HUDEP-2 (cell line): ENCODE data around the gene TGFBR3.
"Not testable (repeated sequence)": the region's sequence is repeated elsewhere in the genome, so short reads cannot be mapped to it uniquely, and the experiment has no call there.

Experiments used
- DNase-seq, 76 experiments: peaks; one replicate each; lab custom pipeline; 2025; ENCODE audit not compliant: unreplicated experiment in 76 of 76; lab: John Stamatoyannopoulos, UW

The TGFBR3 gene

GRCh38 chr1:91666651-91667050, 219.3 kb downstream of the TGFBR3 start:
- not testable (repeated sequence) for DNase-seq

GRCh38 chr1:91661121-91661520, 224.8 kb downstream of the TGFBR3 start:
- no peak for DNase-seq

- DNase-seq: no peak
These were observed 225.2 kb downstream of the TGFBR3 start for GRCh38 chr1:91660708-91661107.

- peak in 1 of 76 experiments; percentile 9 for DNase-seq
These were observed 230.0 kb downstream of the TGFBR3 start for GRCh38 chr1:91655912-91656449.

GRCh38 chr1:91653183-91653582, 232.8 kb downstream of the TGFBR3 start:
- DNase-seq: no peak

GRCh38 chr1:91651661-91652071, 234.3 kb downstream of the TGFBR3 start:
- DNase-seq: no peak

GRCh38 chr1:91651243-91651642, 234.7 kb downstream of the TGFBR3 start:
- no peak for DNase-seq

GRCh38 chr1:91650764-91651163, 235.2 kb downstream of the TGFBR3 start:
- no peak for DNase-seq

GRCh38 chr1:91647061-91647460, 238.9 kb downstream of the TGFBR3 start:
- no peak for DNase-seq

- no peak for DNase-seq
These were observed 240.9 kb downstream of the TGFBR3 start for GRCh38 chr1:91645031-91645430.

- no peak for DNase-seq
These were observed 242.5 kb downstream of the TGFBR3 start for GRCh38 chr1:91643431-91643830.

- no peak for DNase-seq
These were observed 244.9 kb downstream of the TGFBR3 start for GRCh38 chr1:91640877-91641526.

GRCh38 chr1:91637539-91637994, 248.4 kb downstream of the TGFBR3 start:
- no peak for DNase-seq

- DNase-seq: no peak
These were observed 250.2 kb downstream of the TGFBR3 start for GRCh38 chr1:91635763-91636162.

GRCh38 chr1:91633438-91633837, 252.5 kb downstream of the TGFBR3 start:
- DNase-seq: no peak

GRCh38 chr1:91631718-91632330, 254.1 kb downstream of the TGFBR3 start:
- no peak for DNase-seq

GRCh38 chr1:91630803-91631202, 255.1 kb downstream of the TGFBR3 start:
- no peak for DNase-seq
